Esophagus muscularis mucosa (tissue), 3 donors: Measurements from ENCODE around the gene MED25.

Experiments
- POLR2A ChIP-seq: fragments of 450-650 bp; IDR thresholded peaks from one replicate; pipeline ENCODE4 v1.6.1; 2017; ENCODE audit warnings: antibody characterized with exemption, moderate library complexity, mild to moderate bottlenecking, low read depth
- POLR2AphosphoS5 ChIP-seq, 2 donors: sonication (generic); formaldehyde crosslinking; IDR thresholded peaks; one replicate each; pipeline ENCODE4 v1.6.1; 2017; ENCODE audit warnings: antibody characterized with exemption in 2 of 2
- TF ChIP-seq, protein P1 (sequence below), 3 experiments: fragments of 200-600 bp in 2 of 3; fragments of 450-650 bp in 1 of 3; sonication (generic) in 2 of 3; IDR thresholded peaks; one replicate each; pipeline ENCODE4 v1.5.1; 2017 to 2019; ENCODE audit warnings: antibody characterized with exemption in 3 of 3, mild to moderate bottlenecking in 2 of 3, moderate library complexity in 1 of 3

DNA sequence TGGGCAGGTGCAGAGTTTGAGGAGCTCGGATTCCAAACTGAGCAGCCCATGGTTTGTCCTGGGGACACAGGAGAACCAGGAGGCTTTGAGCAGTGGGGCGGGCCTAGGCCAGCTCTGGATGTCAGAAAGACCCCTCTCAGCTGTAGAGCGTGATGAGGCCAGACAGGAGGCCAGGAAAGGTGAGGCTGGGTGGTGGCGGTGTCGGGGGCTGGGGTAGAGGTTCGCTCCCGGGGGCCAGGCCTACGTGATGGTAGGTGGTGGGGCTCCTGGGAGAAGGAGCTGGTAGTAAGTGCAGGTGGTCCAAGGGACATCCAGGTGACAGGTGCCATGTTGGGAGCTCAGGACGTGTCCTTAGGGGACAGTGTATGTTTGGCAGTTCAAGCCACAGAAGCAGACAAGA is 19.3 kb downstream of the MED25 start:
- TF ChIP-seq POLR2AphosphoS5 (IDR thresholded peaks at IDR 0.05) (no peak), POLR2A (no peak)
- TF ChIP-seq, protein P1, sequence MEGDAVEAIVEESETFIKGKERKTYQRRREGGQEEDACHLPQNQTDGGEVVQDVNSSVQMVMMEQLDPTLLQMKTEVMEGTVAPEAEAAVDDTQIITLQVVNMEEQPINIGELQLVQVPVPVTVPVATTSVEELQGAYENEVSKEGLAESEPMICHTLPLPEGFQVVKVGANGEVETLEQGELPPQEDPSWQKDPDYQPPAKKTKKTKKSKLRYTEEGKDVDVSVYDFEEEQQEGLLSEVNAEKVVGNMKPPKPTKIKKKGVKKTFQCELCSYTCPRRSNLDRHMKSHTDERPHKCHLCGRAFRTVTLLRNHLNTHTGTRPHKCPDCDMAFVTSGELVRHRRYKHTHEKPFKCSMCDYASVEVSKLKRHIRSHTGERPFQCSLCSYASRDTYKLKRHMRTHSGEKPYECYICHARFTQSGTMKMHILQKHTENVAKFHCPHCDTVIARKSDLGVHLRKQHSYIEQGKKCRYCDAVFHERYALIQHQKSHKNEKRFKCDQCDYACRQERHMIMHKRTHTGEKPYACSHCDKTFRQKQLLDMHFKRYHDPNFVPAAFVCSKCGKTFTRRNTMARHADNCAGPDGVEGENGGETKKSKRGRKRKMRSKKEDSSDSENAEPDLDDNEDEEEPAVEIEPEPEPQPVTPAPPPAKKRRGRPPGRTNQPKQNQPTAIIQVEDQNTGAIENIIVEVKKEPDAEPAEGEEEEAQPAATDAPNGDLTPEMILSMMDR (IDR thresholded peaks at IDR 0.05) = no peak
